GM19438 (cell line): Measurements from ENCODE around the gene SRSF7.
"Not testable (repeated sequence)": the region's sequence is repeated elsewhere in the genome, so short reads cannot be mapped to it uniquely, and the experiment has no call there.

Experiments
- ATAC-seq: cut with Tn5 transposase; IDR thresholded peaks from one replicate; pipeline ENCODE4 v1.9.1; 2021; ENCODE audit warnings: low read depth; ENCODE audit not compliant: unreplicated experiment

SRSF7 gene

GRCh38 chr2:38706846-38707345, 44.3 kb downstream of the SRSF7 start:
- no peak for ATAC-seq

GRCh38 chr2:38704664-38705063, 46.5 kb downstream of the SRSF7 start:
- no peak for ATAC-seq

- not testable (repeated sequence) for ATAC-seq
Measured at GRCh38 chr2:38703336-38703735, 47.8 kb downstream of the SRSF7 start.

- ATAC-seq, result no peak
Measured at GRCh38 chr2:38702413-38702812, 48.7 kb downstream of the SRSF7 start.

GRCh38 chr2:38701542-38701941, 49.6 kb downstream of the SRSF7 start:
- ATAC-seq, result no peak

- ATAC-seq, result no peak
Measured at GRCh38 chr2:38700881-38701458, 50.2 kb downstream of the SRSF7 start.

- no peak for ATAC-seq
Measured at GRCh38 chr2:38700113-38700785, 50.9 kb downstream of the SRSF7 start.

- ATAC-seq, result no peak
Measured at GRCh38 chr2:38698467-38699003, 52.6 kb downstream of the SRSF7 start.

GRCh38 chr2:38697116-38697840, 53.9 kb downstream of the SRSF7 start:
- ATAC-seq, result no peak
